ENCODE measurements around the gene TEC.

TEC gene

DNA sequence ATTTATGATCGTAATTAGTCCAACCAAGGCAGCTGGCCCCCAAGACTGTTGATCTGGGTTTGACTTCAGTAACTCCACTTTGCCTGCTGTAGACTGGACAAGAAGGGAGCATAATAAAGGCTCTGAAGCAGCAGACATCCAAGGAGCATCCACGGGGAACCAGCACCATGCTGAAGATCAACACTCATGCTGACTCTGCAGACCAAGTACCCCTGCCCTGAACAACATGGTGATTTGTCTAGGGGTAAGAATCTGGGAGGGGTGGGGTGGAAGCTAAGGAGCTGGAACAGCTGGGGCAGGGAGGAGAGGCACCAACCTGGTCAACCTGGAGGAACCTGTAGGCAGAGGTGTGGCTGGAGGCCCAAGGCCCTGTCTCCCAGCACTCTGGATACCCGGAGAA is 2.1 kb downstream of the TEC start:
- no peak for DNase-seq

DNA sequence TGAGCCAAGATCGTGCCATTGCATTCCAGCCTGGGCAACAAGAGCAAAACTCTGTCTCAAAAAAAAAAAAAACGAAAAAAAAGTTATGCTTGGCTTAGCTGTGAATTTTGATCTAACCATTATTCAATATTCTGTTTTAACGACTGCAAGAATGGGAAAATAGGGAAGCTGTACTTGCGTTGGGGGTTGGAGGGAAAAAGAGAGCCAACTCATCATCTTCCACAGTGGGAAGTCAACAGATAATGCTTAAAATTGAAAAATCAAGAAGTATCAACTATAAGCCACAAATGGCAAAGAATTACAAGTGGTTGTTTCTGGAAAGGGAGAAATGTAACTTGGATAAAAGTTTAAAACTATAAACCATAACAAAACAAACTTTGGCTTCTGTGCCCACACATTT is 2.9 kb downstream of the TEC start:
- no peak for DNase-seq

DNA sequence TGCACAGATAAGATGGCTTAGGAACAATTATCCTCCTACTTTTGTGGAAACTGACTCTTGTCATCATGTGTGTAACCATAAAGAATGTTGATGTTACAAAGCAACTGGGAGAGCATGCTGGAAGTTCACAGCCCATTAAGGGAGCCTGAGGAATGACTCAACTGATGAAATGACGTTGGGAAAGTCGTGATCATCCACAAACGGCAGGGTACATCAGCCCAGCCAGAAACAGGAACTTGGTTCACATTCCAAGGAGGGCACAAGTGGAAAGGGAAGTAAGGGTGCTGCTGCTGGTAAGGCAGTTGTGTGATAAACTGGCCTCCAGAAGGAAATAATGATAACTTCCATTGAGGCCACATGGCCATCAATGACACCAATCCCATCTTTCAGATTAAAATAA is 6.7 kb downstream of the TEC start:
- DNase-seq: no peak

DNA sequence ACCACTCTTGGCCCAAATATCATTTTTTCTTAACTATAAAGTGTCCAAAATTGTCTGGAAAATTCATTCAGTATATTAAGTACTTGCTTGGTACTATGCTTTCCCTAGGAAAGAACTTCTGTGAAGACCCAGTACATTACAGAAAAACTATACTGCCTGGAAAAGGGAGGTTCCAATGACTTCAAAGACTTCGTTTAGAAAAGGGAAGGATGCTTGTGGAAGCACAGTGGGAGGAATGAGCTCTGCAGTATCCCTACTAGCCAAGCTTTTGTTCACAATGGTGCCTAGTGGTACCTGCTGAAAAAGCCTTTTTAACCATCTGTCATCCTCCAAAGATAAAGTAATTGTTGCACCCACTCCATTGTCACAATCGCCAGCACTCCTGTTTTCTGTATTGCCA is 7.2 kb downstream of the TEC start:
- DNase-seq: no peak

DNA sequence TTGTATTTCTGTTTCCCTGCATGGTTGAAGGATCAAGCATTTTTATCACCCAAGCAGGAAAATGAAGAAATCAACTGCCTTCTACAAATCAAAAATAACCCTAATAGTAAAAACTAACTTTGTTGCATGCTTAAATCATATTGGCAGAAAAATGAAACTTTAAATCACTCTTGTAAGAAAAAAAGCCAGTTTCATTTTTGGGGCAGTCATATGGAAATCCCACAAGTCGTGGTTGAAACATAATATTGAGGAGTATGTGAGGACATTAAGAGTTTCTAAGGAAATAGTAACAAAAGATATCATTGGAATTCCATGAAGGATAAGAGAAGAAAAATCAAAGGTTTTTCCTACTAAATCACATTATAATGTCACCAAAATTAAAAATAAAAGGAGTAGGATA is 8.4 kb downstream of the TEC start:
- no peak for DNase-seq

DNA sequence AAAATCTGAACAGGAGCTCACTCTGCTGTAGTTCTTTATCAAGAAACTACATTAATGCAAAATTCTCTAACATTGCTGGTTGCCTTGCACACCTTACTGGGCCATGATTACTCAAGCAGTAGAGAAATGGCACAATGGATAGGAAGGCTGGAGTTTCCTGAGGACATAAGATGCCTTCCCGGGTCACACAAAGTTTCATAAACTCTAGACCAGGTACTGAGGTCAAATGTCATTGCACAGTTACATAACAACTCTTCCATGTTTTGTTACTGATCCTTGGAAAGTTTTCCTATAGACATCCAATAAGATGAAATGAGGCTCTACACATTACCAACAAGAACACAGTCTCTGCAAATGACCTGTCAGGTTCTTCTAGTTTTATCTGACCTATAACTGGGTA is 9.9 kb downstream of the TEC start:
- no peak for DNase-seq

DNA sequence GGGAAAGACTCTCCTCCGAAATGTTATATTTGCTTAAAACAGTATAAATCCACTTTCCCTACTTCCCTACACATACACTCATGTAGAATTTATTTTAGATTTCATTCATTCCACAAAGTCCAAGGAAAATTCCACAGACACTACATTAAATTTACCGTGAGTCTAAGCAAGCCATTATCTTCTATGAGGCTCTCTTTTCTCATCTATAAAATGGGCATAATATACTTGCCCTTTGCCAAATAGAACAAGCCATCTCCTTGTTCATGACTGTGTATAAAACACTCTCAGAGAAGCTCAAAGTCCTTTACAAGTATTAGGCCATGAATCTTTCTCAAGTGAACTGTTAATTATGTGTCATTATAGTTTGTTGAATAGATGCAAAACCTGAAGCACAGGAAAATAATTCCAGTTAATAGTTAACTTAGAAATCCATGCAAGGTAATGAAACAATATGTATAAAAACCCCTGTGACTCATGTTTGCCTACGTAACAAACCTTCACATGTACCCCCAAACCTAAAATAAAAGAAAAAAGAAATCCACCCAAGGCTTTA is 10.7 kb downstream of the TEC start:
- no peak for DNase-seq

DNA sequence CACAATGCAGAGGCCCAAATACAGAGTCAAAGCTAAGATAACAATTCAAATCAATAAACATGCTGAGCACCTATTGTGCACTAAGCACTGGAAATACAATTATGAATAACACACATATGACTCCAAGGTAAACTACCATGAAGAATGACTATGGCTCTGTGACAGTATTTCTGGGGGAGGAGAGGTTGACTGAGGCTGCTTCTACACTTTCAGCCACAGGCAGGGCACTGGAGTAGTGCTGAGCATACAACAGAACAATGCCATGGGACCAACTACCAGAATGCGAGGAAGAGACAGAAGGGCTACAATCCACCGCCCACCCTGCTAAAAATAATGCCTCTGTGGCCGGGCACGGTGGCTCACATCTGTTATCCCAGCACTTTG is 13.7 kb downstream of the TEC start:
- no peak for DNase-seq

DNA sequence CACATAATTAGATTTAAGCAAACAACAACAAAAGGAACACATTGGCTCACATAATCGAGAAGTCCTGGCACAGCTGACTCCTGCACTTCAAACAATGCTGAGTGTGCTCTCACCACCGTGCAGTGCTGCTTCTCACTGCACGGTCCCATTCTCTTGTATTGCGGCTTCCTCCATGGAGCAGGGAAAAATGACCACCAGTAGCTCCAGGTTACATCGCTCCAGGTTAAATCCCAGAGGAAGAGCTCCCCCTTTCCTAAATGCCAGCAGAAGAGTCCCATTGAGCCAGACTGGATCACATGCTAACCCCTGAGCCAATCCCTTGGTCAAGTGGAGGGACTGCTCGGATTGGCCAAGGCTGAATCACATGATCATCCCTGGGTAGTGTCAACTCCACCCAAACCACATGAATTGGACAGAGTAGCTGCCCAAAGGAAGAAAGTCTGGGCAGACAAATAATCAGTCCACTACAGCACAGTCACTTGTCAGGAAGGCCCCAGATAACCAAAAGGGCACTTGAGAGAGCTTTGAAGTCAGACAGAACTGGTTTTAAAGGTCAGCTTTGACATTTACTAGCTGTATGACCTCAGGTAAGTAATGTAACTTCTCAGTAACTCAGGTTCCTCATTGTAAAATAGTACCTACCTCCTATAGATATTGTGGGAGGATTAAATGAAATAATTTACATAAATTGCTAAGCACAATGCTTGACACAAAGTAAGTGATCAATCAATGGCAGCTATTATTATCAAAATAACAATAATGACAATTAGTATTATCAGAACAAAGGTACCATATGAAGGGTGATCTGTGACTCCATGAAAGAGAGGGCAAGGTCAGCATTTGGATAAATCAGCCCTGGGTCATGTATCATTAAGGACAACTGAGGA is 14.3 kb downstream of the TEC start:
- DNase-seq: no peak

DNA sequence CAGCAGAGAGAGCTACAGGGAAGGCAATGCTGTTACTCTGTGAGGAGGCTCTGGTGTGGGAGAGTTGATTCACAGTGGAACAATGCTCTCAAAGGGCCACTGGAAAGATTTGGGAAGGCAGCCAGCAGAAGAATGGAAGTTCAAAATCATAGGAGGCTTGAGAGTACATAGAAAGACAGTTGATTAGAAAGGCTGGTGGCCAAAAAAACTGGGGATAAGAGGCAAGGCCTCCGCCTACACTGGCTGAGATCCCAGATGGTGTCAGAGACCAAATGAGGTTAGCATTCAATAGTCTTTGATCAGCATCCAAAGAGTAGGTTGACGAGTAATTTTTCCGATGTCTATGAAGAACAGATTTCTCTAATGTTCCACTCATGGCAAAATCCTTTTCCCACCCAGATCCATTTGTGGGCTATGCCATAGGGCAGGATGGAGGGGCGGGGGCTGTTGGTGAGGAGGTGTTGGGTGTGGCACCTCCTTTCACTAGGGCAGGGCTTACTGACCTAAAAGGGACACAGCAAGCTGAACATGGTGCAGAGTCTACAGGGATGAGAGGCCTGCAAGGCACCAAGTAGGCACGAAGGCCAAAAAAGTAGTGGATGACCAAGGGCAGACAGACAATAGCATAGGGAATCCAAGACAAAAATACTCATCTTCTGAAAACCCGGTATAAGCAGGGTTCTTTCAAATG is 15.1 kb downstream of the TEC start:
- DNase-seq: no peak

DNA sequence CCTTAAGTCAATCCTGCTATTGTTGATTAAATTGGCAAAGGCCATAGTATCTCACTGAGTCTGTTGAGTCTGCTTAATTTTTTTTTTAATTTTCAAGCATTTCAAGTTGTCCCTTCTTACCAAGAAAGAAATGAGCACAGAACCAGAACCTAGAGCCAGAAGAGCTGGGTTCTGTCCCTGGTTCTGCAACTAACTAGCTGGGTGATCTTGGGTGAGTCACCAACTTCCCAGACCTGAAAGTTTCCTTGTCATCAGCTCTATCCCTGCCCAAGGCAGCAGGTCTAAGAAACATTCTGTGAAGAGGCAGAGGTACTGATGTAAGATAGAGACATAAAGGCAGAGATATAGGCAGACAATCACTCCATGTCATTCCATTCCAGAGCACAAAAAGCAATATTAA is 17.3 kb downstream of the TEC start:
- DNase-seq: no peak

DNA sequence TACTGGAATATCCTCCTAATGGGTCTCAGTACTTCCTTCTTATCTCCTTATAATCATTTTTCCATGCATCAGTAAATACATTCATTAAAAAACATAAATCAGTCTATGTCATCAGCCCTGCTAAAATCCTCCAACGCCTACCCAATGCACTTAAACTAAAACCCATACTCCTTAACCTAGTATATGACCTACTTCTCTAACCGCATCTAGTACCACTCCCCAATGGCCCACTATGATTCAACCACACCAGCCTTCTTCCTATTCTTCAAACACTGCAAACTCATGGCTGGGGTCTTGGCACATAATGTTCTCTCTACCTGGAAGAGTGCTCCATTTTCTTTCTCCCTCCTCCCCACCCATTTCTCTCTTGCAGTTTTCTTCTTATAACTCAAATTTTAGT is 18.7 kb downstream of the TEC start:
- no peak for DNase-seq

DNA sequence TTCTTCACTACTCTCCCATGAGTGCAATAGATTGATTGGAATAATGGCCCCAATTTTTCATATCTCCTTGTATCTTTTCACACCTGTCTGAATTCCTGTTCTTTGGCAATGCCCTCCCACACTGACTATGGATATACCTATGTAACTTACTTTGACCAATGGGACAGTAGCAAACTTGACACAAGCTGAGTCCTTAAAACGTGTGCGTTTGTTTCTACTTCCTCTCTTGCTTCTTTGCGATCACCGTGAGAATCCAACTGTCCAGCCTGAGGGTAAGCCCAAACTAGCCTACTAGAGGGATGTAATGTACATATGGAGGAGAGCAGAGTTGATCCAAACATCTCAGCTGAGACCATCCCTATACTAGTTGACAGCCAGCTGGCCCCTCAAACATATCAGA is 19.3 kb downstream of the TEC start:
- no peak for DNase-seq

DNA sequence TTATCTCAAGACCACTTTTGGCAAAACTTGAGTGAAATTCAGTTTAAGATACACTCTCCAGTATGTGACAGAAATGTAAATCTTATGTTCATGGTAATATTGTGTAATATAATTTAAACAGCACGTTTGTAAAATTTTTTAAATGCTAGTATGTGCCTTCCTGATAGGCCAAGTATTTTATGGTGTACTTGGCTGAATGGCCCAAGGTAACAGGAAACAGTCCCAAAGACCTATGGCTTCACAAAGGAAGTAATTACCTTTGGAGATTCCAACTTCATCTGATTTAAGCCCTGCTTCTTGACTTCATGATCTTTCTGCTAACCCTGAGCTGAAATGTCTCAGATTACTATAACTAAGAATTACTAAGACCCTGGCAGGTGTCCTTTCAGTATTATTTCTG is 20.3 kb downstream of the TEC start:
- DNase-seq: no peak

DNA sequence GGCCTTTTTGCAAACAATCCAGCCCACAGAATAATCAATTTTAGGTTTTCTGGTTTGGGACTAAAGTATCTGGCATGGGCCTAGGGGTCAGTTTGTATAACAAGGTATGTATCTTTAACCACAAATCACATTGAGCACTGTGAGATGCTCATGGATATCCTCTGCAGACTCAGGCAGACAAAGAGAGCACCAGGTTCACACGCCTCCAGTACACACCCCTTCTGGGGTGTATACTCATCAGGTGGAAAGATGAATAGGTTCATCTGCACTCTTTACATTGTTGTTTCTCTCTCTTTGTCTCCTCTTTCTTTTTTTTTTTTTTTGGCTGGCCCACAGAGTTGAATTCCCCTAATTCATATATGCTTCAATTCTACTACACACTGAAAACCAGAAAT is 21.1 kb downstream of the TEC start:
- DNase-seq: no peak

DNA sequence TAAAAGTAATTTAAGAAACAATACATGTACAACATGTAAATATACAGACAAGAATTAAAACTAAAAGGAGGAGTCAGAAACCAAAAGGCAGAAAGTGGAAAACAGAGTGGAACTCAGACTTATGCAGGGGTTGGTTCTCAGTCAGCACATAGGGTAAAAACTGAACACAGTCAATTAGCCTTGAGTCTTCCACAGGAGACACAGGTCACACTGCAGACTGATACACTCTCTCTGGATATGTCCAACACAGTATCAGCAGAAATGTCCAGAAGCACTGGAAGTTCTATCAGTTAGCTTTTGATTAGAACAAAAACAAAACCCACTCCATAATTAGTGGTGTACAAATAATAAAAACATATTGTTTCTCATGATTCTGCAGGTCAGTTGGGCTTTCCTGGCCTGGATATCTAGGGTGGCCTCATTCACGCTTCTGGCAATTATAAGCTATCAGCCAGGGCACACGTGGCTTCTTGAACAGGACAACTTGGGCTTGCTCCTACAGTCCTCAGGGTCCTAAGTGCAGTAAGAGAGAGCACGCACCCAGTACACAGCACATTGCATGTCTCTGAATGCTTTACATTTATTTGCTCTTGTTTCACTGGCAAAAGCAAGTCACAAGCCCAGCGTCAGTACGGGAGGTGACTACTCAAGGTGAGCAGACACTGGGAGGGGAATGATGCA is 21.6 kb downstream of the TEC start:
- no peak for DNase-seq

DNA sequence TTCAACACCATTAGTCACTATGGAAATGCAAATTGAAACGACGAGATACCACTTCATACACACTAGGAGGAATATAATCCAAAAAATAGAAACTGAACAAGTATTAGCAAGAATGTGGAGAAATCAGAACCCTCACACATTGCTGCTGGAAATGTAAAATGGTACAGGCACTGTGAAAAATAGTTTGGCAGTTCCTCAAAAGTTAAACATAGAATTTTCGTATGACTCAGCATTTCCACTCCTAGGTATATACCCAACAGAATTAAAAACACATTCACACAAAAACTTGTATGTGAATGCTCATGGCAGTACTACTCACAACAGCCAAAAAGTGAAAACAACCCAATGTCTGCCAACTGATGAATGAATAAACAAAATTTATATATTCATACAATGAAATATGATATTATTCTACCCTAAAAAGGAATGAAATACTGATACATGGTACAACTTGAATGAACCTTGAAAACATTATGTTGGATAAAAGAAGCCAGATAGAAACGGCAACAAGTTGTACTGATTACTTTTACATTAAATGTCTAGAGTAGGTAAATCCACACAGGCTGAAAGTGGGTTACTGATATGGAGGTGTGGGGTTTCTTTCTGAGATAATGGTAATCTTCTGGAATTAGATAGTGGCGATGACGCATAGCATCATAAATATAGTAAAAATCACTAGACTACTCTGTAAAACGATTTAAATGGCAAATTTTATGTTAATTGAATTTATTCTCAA is 22.3 kb downstream of the TEC start:
- peak; percentile 57 for DNase-seq

DNA sequence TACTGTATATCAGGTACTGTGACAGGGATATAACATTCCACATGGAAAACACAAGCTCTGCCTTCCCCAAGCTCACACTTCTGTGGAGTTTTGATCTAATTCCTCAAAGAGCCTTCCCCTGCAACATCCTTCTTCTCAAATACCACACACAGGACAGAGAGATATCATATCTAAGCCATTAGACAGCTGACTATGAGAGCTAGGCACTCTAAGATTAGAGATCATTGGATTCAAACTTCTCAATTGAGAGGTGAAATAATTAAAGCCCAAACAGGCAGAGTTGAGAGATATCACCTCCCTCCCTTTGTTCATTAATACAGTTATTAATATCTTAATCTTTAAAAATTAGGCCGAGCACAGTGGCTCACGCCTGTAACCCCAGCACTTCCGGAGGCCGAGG is 25.0 kb downstream of the TEC start:
- no peak for DNase-seq

DNA sequence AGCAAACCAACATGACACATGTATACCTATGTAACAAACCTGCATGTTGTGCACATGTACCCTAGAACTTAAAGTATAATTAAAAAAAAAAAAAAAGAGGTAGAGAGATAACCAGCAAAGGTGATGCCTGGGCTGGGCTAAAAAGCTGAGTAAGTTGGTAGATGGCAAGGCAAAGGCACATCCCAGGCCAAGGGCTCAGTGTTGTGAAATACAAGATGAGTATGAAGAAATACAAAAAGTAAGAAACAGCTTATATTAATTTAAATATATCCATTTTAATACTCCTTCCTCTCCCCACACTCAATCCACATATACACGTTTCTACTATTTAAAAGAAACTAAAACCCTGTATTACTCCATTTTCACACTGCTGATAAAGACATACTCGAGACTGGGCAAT is 25.8 kb downstream of the TEC start:
- DNase-seq: no peak

DNA sequence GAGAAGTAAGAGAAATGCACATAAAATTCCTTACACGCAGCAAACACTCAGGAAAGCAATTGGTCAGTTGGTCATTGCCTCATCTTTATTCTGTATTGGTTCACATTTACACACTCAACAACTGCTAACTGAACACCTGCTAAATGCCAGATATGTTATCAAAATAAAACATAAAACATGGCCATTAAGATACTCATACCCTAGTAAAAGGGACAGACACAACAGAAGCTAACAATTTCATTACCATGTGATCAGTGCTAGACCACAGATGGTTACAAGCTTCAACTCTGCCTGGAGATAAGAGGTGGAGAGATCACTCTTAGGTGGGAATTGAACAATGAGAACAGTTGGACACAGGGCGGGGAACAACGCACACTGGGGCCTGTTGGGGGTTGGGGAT is 26.2 kb downstream of the TEC start:
- no peak for DNase-seq

DNA sequence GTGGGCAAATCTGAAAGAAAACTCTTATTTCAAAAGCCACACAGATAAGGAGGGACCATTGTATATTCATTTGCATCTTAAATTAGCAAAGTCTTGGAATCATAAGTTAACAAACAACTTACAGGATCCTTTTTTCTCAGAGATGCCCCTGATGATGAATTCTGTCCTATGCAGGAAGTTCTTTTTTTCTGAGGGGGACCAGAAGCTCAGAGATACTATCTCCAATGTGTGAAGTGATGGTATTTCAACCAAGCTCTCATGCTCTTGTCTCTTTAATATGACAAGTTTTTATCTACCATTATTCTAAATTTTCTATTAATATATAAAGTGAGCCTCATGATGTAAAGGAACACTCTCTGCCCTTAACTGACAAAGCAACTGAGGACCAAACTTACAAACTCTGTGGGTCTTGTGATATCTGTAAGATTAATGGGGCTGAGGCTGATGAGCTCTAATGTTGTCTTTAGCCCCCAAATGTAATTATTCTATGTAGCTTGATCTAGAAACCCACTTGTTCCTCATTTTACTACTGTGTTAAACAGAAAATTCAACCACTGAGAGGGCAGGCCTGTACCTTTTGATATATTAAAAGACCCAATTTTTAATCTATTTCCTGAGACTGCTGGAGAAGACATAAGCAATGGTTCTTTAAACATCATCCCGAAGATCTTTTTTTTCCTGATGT is 27.0 kb downstream of the TEC start:
- DNase-seq: no peak

DNA sequence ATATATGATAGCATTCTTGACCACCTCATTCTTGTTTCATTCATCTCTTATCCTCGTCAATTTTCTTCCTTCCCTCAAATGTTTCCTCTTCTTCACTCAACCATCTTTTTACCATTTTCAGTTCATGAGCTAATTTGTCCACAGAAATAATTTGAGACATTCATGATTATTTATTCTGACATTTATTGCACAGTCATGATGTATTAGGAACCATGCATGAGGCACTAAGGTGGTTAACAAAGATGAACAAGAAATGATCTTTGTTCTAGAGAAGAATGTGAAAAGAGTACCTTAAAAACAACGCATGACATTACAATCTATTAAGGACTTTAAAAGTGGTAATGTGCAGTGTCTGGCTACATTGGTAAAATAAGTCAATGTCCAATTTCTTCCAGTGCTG is 27.9 kb downstream of the TEC start:
- DNase-seq: no peak

Measured in KG1 (cell line).